Activated naive CD8-positive, alpha-beta T cell treated with anti-CD3 and anti-CD28 coated beads, Interleukin-2, amount 10 ng/mL, durations not matched to agents 7 days and 5 days (primary cell): ENCODE data around the gene C11orf68. TPM values are rescaled to one million over a fixed set of nuclear protein-coding genes. Genes with fewer than 3 reads are reported as not detected.

ENCODE experiments used
- ATAC-seq: fragments of 150-1000 bp; cut with Tn5 transposase; one replicate; pipeline ENCODE4 v1.10.0; 2021; ENCODE audit warnings: low read depth, moderate library complexity
- POLR2A ChIA-PET: fragments of 350-600 bp; sonication (Branson Sonifier 250); formaldehyde crosslinking; loops from one replicate; lab custom pipeline; 2021; ENCODE audit warnings: antibody characterized with exemption; lab: Charles Lee
- DNase-seq: peaks from one replicate; pipeline ENCODE4 v3.0.0; 2021
- H3K27ac Mint-ChIP-seq: one replicate; pipeline ENCODE4 v1.8.0; 2022; ENCODE audit warnings: mild to moderate bottlenecking, mixed read lengths
- H3K27me3 Mint-ChIP-seq: one replicate; pipeline ENCODE4 v1.8.0; 2022; ENCODE audit warnings: mild to moderate bottlenecking, moderate library complexity, mixed read lengths
- H3K36me3 Mint-ChIP-seq: one replicate; pipeline ENCODE4 v1.8.0; 2021; ENCODE audit warnings: mild to moderate bottlenecking, mixed read lengths
- H3K4me1 Mint-ChIP-seq: one replicate; pipeline ENCODE4 v1.8.0; 2021; ENCODE audit warnings: mixed read lengths
- H3K4me3 Mint-ChIP-seq: one replicate; pipeline ENCODE4 v1.8.0; 2022; ENCODE audit warnings: mild to moderate bottlenecking, moderate library complexity, mixed read lengths
- H3K9me3 Mint-ChIP-seq: one replicate; pipeline ENCODE4 v1.8.0; 2021; ENCODE audit warnings: mixed read lengths
- total RNA-seq, 2 experiments: library from RNA; stranded (reverse); gene quantifications; one replicate each; pipeline ENCODE4 v1.2.3, GENCODE V29; 2021

C11orf68 gene
- total RNA-seq = 10 to 100 TPM; 39.8 to 42.8 TPM

- Mint-ChIP-seq H3K27me3 (no peaks in the 10 kb centered on the region), H3K9me3 (no peaks in the 10 kb centered on the region), H3K36me3 (peaks cover 23% of the 10 kb centered on the region), H3K4me3 (peak within 1 kb of the TSS; percentile 98), H3K4me1 (peaks cover 26% of the 10 kb centered on the region), H3K27ac (peak within 1 kb of the TSS; percentile 91)
- POLR2A ChIA-PET = interaction anchor here (0.6 to 2.5 kb wide), 13 partner anchors 10 to 162 kb away, joined by 3 to 35 read pairs (median 5); partner anchors contain the start of genes CCDC85B, CFL1, FIBP and FOSL1
- DNase-seq = no peak
- peak; percentile 56 for ATAC-seq
Measured at GRCh38 chr11:65918211-65919140, at the start of gene C11orf68. Gene C11orf68, minus strand, starts transcription at chr11:65919062. Its CDS starts 31 bp downstream, at chr11:65919031.

GRCh38 chr11:65967329-65967934, 48.6 kb upstream of the C11orf68 start:
- POLR2A ChIA-PET = no interaction called here
- H3K9me3 Mint-ChIP-seq = no peaks in the 10 kb centered on the region
- H3K4me1 Mint-ChIP-seq = peaks cover 16% of the 10 kb centered on the region
- H3K36me3 Mint-ChIP-seq = peaks cover 29% of the 10 kb centered on the region
- DNase-seq (no peak), ATAC-seq (no peak)
- no peak overlapping the region for H3K27ac Mint-ChIP-seq
- no peaks in the 10 kb centered on the region for H3K27me3 Mint-ChIP-seq
- no peak overlapping the region for H3K4me3 Mint-ChIP-seq

- no peaks in the 10 kb centered on the region for H3K27me3 Mint-ChIP-seq
- no peak overlapping the region for H3K4me3 Mint-ChIP-seq
- peaks cover 21% of the 10 kb centered on the region for H3K4me1 Mint-ChIP-seq
- H3K27ac Mint-ChIP-seq = no peak overlapping the region
- POLR2A ChIA-PET = no interaction called here
- ATAC-seq (no peak), DNase-seq (no peak)
- H3K36me3 Mint-ChIP-seq = peaks cover 29% of the 10 kb centered on the region
- H3K9me3 Mint-ChIP-seq = no peaks in the 10 kb centered on the region
Measured at GRCh38 chr11:65965986-65966762, 47.3 kb upstream of the C11orf68 start.

GRCh38 chr11:65964906-65965305, 46.0 kb upstream of the C11orf68 start:
- ATAC-seq (no peak), DNase-seq (no peak)
- peaks cover 23% of the 10 kb centered on the region for H3K36me3 Mint-ChIP-seq
- no peak overlapping the region for H3K27ac Mint-ChIP-seq
- POLR2A ChIA-PET = interaction anchor here (1.0 kb wide), 1 partner anchor 77 kb away, joined by 5 read pairs; the partner anchor contains the start of gene FIBP
- no peak overlapping the region for H3K4me3 Mint-ChIP-seq
- no peaks in the 10 kb centered on the region for H3K27me3 Mint-ChIP-seq
- H3K9me3 Mint-ChIP-seq = no peaks in the 10 kb centered on the region
- H3K4me1 Mint-ChIP-seq = peaks cover 26% of the 10 kb centered on the region

GRCh38 chr11:65962141-65962564, 43.3 kb upstream of the C11orf68 start:
- ATAC-seq = peak; percentile 3
- Mint-ChIP-seq H3K36me3 (peaks cover 13% of the 10 kb centered on the region), H3K4me1 (peaks cover 31% of the 10 kb centered on the region), H3K27me3 (no peaks in the 10 kb centered on the region), H3K27ac (peak overlapping the region; percentile 64), H3K9me3 (no peaks in the 10 kb centered on the region), H3K4me3 (peak overlapping the region; percentile 94)
- POLR2A ChIA-PET = interaction anchor here (0.6 to 3.3 kb wide), 7 partner anchors 34 to 103 kb away, joined by 3 to 34 read pairs (median 4); partner anchors contain the start of genes BANF1, C11orf68, CCDC85B and FIBP
- no peak for DNase-seq

GRCh38 chr11:65961267-65962140, 42.6 kb upstream of the C11orf68 start, which contains the start of gene SART1:
Gene SART1, plus strand, starts transcription at chr11:65961734. Its CDS starts 47 bp downstream, at chr11:65961781.
- Mint-ChIP-seq H3K4me1 (peaks cover 37% of the 10 kb centered on the region), H3K27ac (peak within 1 kb of the TSS; percentile 97)
- peak; percentile 91 for DNase-seq

GRCh38 chr11:65960824-65961266, 42.0 kb upstream of the C11orf68 start:
- DNase-seq = no peak
- POLR2A ChIA-PET = interaction anchor here (0.7 to 3.3 kb wide), 6 partner anchors 8 to 111 kb away, joined by 3 to 34 read pairs (median 5); partner anchors contain the start of genes CCDC85B, FIBP and FOSL1
- Mint-ChIP-seq H3K27me3 (no peaks in the 10 kb centered on the region), H3K27ac (peak overlapping the region; percentile 97), H3K9me3 (no peaks in the 10 kb centered on the region), H3K36me3 (peaks cover 11% of the 10 kb centered on the region), H3K4me3 (peak overlapping the region; percentile 94), H3K4me1 (peaks cover 39% of the 10 kb centered on the region)
- ATAC-seq = peak; percentile 3

More at GRCh38 chr11:65961267-65962140, 42.6 kb upstream of the C11orf68 start, which contains the start of gene SART1:
- POLR2A ChIA-PET = interaction anchor here (0.7 to 3.3 kb wide), 9 partner anchors 9 to 102 kb away, joined by 3 to 34 read pairs (median 5); partner anchors contain the start of genes BANF1, C11orf68, CCDC85B and FIBP
- Mint-ChIP-seq H3K27me3 (no peaks in the 10 kb centered on the region), H3K4me3 (peak within 1 kb of the TSS; percentile 94), H3K9me3 (no peaks in the 10 kb centered on the region), H3K36me3 (peaks cover 12% of the 10 kb centered on the region)
- peak; percentile 91 for ATAC-seq

- Mint-ChIP-seq H3K9me3 (no peaks in the 10 kb centered on the region), H3K36me3 (peaks cover 5% of the 10 kb centered on the region), H3K27me3 (no peaks in the 10 kb centered on the region), H3K4me1 (peaks cover 38% of the 10 kb centered on the region), H3K27ac (peak overlapping the region; percentile 91), H3K4me3 (no peak overlapping the region)
- POLR2A ChIA-PET = interaction anchor here (0.8 to 1.5 kb wide), 6 partner anchors 31 to 100 kb away, joined by 3 to 8 read pairs (median 4); partner anchors contain the start of genes CCDC85B and FIBP
- DNase-seq (no peak), ATAC-seq (no peak)
Measured at GRCh38 chr11:65958774-65959420, 40.0 kb upstream of the C11orf68 start.

GRCh38 chr11:65958291-65958690, 39.4 kb upstream of the C11orf68 start:
- Mint-ChIP-seq H3K9me3 (no peaks in the 10 kb centered on the region), H3K27ac (peak overlapping the region; percentile 91), H3K27me3 (no peaks in the 10 kb centered on the region), H3K36me3 (peaks cover 5% of the 10 kb centered on the region), H3K4me3 (no peak overlapping the region), H3K4me1 (peaks cover 33% of the 10 kb centered on the region)
- DNase-seq (no peak), ATAC-seq (no peak)
- POLR2A ChIA-PET = interaction anchor here (0.8 to 1.5 kb wide), 6 partner anchors 30 to 99 kb away, joined by 3 to 8 read pairs (median 4); partner anchors contain the start of genes CCDC85B and FIBP

GRCh38 chr11:65954771-65955170, 35.9 kb upstream of the C11orf68 start:
- H3K4me3 Mint-ChIP-seq = no peak overlapping the region
- H3K36me3 Mint-ChIP-seq = no peaks in the 10 kb centered on the region
- DNase-seq (no peak), ATAC-seq (no peak)
- peaks cover 13% of the 10 kb centered on the region for H3K4me1 Mint-ChIP-seq
- POLR2A ChIA-PET = interaction anchor here (0.5 to 1.5 kb wide), 3 partner anchors 27 to 36 kb away, joined by 3 to 4 read pairs (median 4); no protein-coding TSS in a partner anchor
- H3K9me3 Mint-ChIP-seq = no peaks in the 10 kb centered on the region
- H3K27ac Mint-ChIP-seq = no peak overlapping the region
- peaks cover 2% of the 10 kb centered on the region for H3K27me3 Mint-ChIP-seq

GRCh38 chr11:65953471-65953870, 34.6 kb upstream of the C11orf68 start:
- H3K4me1 Mint-ChIP-seq = peaks cover 13% of the 10 kb centered on the region
- POLR2A ChIA-PET = interaction anchor here (0.6 to 1.5 kb wide), 2 partner anchors 25 to 65 kb away, joined by 3 to 4 read pairs; partner anchors contain the start of gene FIBP
- H3K4me3 Mint-ChIP-seq = no peak overlapping the region
- H3K27me3 Mint-ChIP-seq = peaks cover 5% of the 10 kb centered on the region
- no peaks in the 10 kb centered on the region for H3K36me3 Mint-ChIP-seq
- no peaks in the 10 kb centered on the region for H3K9me3 Mint-ChIP-seq
- H3K27ac Mint-ChIP-seq = no peak overlapping the region
- DNase-seq (no peak), ATAC-seq (no peak)
